Measurements from ENCODE around the gene DENND1C.

DNA sequence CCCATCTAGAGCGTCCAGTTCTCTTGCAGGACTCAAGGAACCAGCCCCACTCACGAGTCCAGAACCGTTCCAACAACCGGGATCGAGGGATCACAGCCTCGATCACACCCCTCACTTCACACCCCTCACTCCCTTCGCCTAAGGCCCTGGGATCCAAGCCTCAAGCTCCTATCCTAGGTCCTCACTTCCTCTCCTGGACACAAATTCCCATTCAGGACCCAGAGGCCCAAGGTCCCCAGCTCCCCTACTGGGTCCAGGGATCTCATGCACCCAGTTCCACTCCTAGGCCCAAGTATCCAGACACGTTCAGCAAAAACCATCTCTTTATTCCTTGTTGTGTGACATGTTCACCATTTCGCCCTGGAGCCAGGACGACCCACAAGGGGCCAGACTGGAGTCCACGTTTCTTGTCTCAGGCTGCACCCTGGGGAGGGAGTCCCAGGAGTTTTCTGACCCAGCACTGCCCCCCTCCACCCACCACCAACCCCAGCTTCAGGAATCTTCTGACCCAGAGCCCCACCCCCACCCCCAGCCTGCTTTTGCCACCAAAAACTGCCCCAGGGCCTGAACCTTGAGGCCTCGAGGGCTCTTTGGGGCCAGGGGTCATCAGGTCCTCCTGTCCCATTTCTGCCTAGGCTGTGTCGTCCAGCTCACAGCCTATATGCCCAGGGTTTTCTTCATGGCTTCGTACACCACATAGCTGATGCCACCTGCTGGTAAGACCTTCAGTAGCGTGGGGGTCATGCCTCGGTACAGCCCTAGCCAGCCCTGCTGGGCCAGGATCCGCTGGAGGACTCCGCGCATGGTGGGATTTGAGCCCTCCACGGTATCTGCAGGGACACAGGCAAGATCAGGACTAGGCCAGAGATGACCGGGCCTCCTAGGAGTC is 55.6 kb downstream of the DENND1C start:
- TF ChIP-seq, protein P1, sequence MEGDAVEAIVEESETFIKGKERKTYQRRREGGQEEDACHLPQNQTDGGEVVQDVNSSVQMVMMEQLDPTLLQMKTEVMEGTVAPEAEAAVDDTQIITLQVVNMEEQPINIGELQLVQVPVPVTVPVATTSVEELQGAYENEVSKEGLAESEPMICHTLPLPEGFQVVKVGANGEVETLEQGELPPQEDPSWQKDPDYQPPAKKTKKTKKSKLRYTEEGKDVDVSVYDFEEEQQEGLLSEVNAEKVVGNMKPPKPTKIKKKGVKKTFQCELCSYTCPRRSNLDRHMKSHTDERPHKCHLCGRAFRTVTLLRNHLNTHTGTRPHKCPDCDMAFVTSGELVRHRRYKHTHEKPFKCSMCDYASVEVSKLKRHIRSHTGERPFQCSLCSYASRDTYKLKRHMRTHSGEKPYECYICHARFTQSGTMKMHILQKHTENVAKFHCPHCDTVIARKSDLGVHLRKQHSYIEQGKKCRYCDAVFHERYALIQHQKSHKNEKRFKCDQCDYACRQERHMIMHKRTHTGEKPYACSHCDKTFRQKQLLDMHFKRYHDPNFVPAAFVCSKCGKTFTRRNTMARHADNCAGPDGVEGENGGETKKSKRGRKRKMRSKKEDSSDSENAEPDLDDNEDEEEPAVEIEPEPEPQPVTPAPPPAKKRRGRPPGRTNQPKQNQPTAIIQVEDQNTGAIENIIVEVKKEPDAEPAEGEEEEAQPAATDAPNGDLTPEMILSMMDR (IDR thresholded peaks at IDR 0.05), result peak in 1 of 4 experiments; percentile 4
- TF ChIP-seq POLR2A (IDR thresholded peaks at IDR 0.05), result no peak
